Endothelial cell of umbilical vein (primary cell): ENCODE measurements around the gene SHLD2. TPM values are rescaled to one million over a fixed set of nuclear protein-coding genes. Genes with fewer than 3 reads are reported as not detected.
"Not testable (repeated sequence)": the region's sequence is repeated elsewhere in the genome, so short reads cannot be mapped to it uniquely, and the experiment has no call there.

Experiments
- BruUV-seq: library from RNA; stranded (reverse); fragments of 400-500 nt; replicated peaks from 2 replicates; lab custom pipeline; 2021; lab: Mats Ljungman, UMichigan
- CTCF ChIA-PET: fragments of 300-600, 350-600 bp; sonication (Branson Sonifier 250); formaldehyde crosslinking; loops from one replicate; lab custom pipeline; 2021; ENCODE audit warnings: antibody characterized with exemption, inconsistent platforms; lab: Charles Lee
- POLR2A ChIA-PET: fragments of 300-600, 350-600 bp; sonication (Branson Sonifier 250); formaldehyde crosslinking; loops from one replicate; lab custom pipeline; 2021; ENCODE audit warnings: antibody characterized with exemption, inconsistent platforms; lab: Charles Lee
- DNase-seq: peaks from one replicate; pipeline ENCODE4 v3.0.0-alpha.2; 2011; ENCODE audit warnings: low read depth, low spot score
- FAIRE-seq: peaks from 2 replicates; lab custom pipeline; 2011; peaks lifted over from hg19 to GRCh38; lab: Jason Lieb, UNC
- H2AFZ ChIP-seq: 2 replicates; pipeline ENCODE4 v1.6.0; 2012; ENCODE audit warnings: low read depth, low read length, control low read depth, inconsistent platforms
- H3K27ac ChIP-seq: 2 replicates; pipeline ENCODE4 v1.5.1; 2011; ENCODE audit warnings: low read depth, mild to moderate bottlenecking, control low read depth, low read length, moderate library complexity; ENCODE audit not compliant: insufficient read depth
- H3K27me3 ChIP-seq, 2 experiments: 2 replicates each; pipeline versions ENCODE4 v1.6.0 to v1.6.1; 2011; ENCODE audit warnings: low read length in 2 of 2, mixed read lengths in 1 of 2; ENCODE audit not compliant: control insufficient read depth in 2 of 2, insufficient read depth in 2 of 2
- H3K36me3 ChIP-seq, 2 experiments: 2 replicates in 1 of 2; 3 replicates in 1 of 2; pipeline ENCODE4 v1.5.1; 2011; ENCODE audit warnings: low read length in 2 of 2, mild to moderate bottlenecking in 1 of 2, moderate library complexity in 1 of 2; ENCODE audit not compliant: control insufficient read depth in 2 of 2, insufficient read depth in 2 of 2; ENCODE audit errors: extremely low read depth in 1 of 2
- H3K4me1 ChIP-seq: 3 replicates; pipeline ENCODE4 v1.5.1; 2011; ENCODE audit warnings: mild to moderate bottlenecking, low read length; ENCODE audit not compliant: control insufficient read depth, insufficient read depth; ENCODE audit errors: extremely low read depth
- H3K4me2 ChIP-seq: 2 replicates; pipeline ENCODE4 v1.6.1; 2011; ENCODE audit warnings: low read length, control low read depth, mixed read lengths; ENCODE audit not compliant: insufficient read depth
- H3K4me3 ChIP-seq, 3 experiments: fragments of 200-600 bp in 1 of 3; sonication (generic), shearing (Covaris generic) in 1 of 3; replicated peaks in 1 of 3; 2 replicates each; pipeline ENCODE4 v1.5.1; 2011 to 2016; ENCODE audit warnings: control low read depth in 3 of 3, low read length in 3 of 3, mild to moderate bottlenecking in 2 of 3, inconsistent platforms in 1 of 3, low read depth in 1 of 3, moderate library complexity in 1 of 3; ENCODE audit not compliant: insufficient read depth in 1 of 3
- H3K79me2 ChIP-seq: 2 replicates; pipeline ENCODE4 v1.6.0; 2012; ENCODE audit warnings: low read length, inconsistent platforms; ENCODE audit not compliant: control insufficient read depth, insufficient read depth
- H3K9ac ChIP-seq: replicated peaks from 2 replicates; pipeline ENCODE3; 2011; ENCODE audit warnings: low read length, control low read depth; ENCODE audit not compliant: insufficient read depth; ENCODE audit errors: extremely low read depth
- H3K9me1 ChIP-seq: replicated peaks from 3 replicates; pipeline ENCODE4 v1.6.0; 2011; ENCODE audit warnings: mild to moderate bottlenecking, low read length; ENCODE audit not compliant: control insufficient read depth, insufficient read depth; ENCODE audit errors: extremely low read depth
- H3K9me3 ChIP-seq: replicated peaks from 2 replicates; pipeline ENCODE4 v1.5.1; 2012; ENCODE audit warnings: low read length, inconsistent platforms; ENCODE audit not compliant: control insufficient read depth, insufficient read depth
- H4K20me1 ChIP-seq: replicated peaks from 2 replicates; pipeline ENCODE3; 2011; ENCODE audit warnings: mild to moderate bottlenecking, low read length; ENCODE audit not compliant: control insufficient read depth, insufficient read depth; ENCODE audit errors: extremely low read depth
- dilution Hi-C: fragments of 300-500 bp; cut with MboI; formaldehyde crosslinking; loops from one replicate; pipeline ENCODE4 v1.15.0; 2019; ENCODE audit warnings: low sequenced_read_pairs; ENCODE audit not compliant: extremely low pct_ligation_motif_present
- intact Hi-C: fragments of 100-400 bp; cut with micrococcal nuclease; formaldehyde crosslinking; loops from one replicate; pipeline ENCODE4 v1.10.0; 2022
- polyA plus RNA-seq, 4 experiments: library from polyadenylated mRNA; depleted of rRNA in 3 of 4; stranded (reverse) in 3 of 4; unstranded in 1 of 4; fragments of >200 nt; gene quantifications; 2 replicates each; pipeline versions ENCODE4 v1.2.1 to v1.2.3, GENCODE V29; 2011 to 2012; ENCODE audit warnings: missing spikeins in 1 of 4
- total RNA-seq: library from RNA; stranded (reverse); gene quantifications from 2 replicates; pipeline ENCODE4 v1.2.3, GENCODE V29; 2021

The SHLD2 gene
- total and polyA plus RNA-seq, 2 donors (not counting 3 experiments of a cell fraction or from before 2014, with no cell fraction given) = 6.1 to 22.4 TPM

DNA sequence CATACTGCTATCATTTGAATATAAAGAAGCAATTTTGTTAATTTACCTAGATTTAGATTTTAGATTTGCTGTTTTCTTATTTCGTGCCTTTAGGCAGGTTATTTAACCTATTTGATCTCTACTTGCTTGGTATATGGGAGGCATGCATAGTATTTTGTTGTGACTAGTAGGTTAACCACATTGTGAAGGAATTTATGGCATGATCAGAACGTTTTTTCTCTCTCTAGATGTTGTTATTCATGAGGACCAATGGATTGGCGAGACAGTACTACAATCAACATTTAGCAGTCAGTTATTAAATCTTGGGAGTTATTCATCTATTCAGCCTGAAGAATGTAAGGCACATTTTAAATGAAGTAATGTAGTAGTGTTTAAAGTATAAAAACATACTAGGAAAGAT lies 62.8 kb downstream of the SHLD2 start:
- BruUV-seq, H3K9me1 ChIP-seq, H2AFZ ChIP-seq, CTCF ChIA-PET, POLR2A ChIA-PET, H3K36me3 ChIP-seq, H3K27me3 ChIP-seq, H3K4me1 ChIP-seq, H3K4me3 ChIP-seq, dilution Hi-C loops, H4K20me1 ChIP-seq, H3K4me2 ChIP-seq, H3K9me3 ChIP-seq, intact Hi-C loops, H3K27ac ChIP-seq, H3K79me2 ChIP-seq, H3K9ac ChIP-seq, DNase-seq, FAIRE-seq: not testable (repeated sequence)

DNA sequence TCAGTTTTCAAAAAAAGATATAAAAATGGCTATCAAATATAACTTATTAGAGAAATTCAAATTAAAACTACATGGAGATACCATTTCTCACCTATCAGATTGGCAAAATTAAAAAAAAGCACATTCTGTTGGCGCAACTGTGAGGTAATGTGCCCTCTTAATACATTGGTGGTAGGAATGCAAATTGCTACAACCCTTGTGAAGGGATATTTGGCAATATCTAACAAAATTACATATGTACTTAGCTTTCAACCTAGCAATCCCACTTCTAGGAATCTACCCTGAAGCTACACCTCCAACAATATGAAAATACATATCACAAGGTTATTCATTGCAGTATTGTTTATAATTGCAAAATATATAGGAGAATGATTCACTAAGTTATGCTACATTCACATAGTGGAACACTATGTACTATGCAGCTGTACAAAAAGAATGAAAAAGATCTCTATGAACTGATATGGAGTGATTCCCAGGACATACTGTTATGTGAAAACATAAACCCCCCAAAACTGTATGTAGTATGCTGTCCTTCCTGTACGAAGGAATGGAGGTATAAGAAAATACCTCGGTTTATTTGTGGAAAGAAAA lies 67.8 kb downstream of the SHLD2 start:
- dilution Hi-C loops, H3K4me2 ChIP-seq, H3K9ac ChIP-seq, DNase-seq, H3K27me3 ChIP-seq, H2AFZ ChIP-seq, H3K27ac ChIP-seq, H3K4me1 ChIP-seq, H3K36me3 ChIP-seq, H3K79me2 ChIP-seq, CTCF ChIA-PET, POLR2A ChIA-PET, H3K4me3 ChIP-seq, H4K20me1 ChIP-seq, H3K9me3 ChIP-seq, intact Hi-C loops, H3K9me1 ChIP-seq, FAIRE-seq, BruUV-seq: not testable (repeated sequence)

DNA sequence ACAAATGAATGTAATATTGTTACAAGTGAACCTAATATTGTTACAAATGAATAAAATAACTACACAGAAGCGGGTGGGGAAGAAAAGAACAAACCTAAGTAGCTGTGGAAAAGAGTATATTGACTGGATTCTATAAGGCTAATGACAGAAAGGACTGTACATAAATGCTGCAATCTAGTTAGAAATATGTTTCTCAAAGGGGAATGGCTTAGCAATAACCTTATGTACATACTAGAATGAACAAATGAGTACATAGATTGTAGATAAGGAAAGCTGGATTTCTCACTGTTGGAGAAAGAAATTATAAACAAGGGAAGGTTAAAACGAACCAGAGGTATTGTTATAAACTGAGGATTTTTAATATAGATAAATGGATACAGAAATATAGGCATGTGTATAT lies 68.4 kb downstream of the SHLD2 start:
- CTCF ChIA-PET, H2AFZ ChIP-seq, FAIRE-seq, H4K20me1 ChIP-seq, dilution Hi-C loops, H3K27ac ChIP-seq, H3K4me1 ChIP-seq, H3K36me3 ChIP-seq, H3K9me1 ChIP-seq, H3K9me3 ChIP-seq, intact Hi-C loops, H3K9ac ChIP-seq, H3K27me3 ChIP-seq, BruUV-seq, POLR2A ChIA-PET, H3K4me3 ChIP-seq, DNase-seq, H3K4me2 ChIP-seq, H3K79me2 ChIP-seq: not testable (repeated sequence)

DNA sequence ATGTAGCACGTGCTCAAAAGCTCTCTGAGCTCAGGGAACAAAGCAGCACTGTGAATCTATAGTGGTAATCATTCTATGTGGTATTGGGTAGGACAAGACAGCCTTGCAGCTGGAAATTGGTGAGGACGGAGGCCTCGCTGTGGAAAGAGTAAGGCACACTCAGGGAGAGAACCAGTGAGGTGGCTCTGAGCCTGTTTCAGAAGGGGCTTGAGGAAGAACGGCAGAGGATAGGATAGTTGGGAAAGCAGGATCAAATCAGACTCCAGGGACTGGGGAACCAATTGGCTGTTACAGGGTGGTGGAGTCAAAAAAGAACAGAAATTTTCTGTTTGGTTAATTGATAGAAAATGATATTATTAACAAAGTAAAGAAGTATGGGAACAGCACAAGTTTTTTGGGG lies 74.9 kb downstream of the SHLD2 start:
- H3K79me2 ChIP-seq, POLR2A ChIA-PET, H3K36me3 ChIP-seq, H2AFZ ChIP-seq, CTCF ChIA-PET, intact Hi-C loops, H4K20me1 ChIP-seq, H3K27ac ChIP-seq, FAIRE-seq, H3K9ac ChIP-seq, H3K4me1 ChIP-seq, DNase-seq, H3K9me1 ChIP-seq, BruUV-seq, H3K4me2 ChIP-seq, H3K4me3 ChIP-seq, H3K27me3 ChIP-seq, dilution Hi-C loops, H3K9me3 ChIP-seq: not testable (repeated sequence)
